GM12801 (cell line): Measurements from ENCODE around the gene AATF.

ENCODE experiments used
- CTCF ChIP-seq: IDR thresholded peaks from one replicate; pipeline ENCODE4 v1.5.1; 2011; ENCODE audit warnings: control low read depth; ENCODE audit not compliant: insufficient read length; ENCODE audit errors: extremely low read depth

The AATF gene

GRCh38 chr17:37064956-37065355 lies 116.2 kb downstream of the AATF start:
- TF ChIP-seq CTCF: no peak

GRCh38 chr17:37065486-37066321 lies 117.0 kb downstream of the AATF start:
- TF ChIP-seq CTCF: no peak

GRCh38 chr17:37066322-37067255 lies 117.8 kb downstream of the AATF start:
- no peak for TF ChIP-seq CTCF

- no peak for TF ChIP-seq CTCF
Measured at GRCh38 chr17:37067555-37068111, 118.9 kb downstream of the AATF start.

GRCh38 chr17:37068266-37068665 lies 119.5 kb downstream of the AATF start:
- no peak for TF ChIP-seq CTCF

GRCh38 chr17:37069087-37069486 lies 120.3 kb downstream of the AATF start:
- TF ChIP-seq CTCF: no peak
